Activated T-cell treated with anti-CD3 and anti-CD28 coated beads for 4 hours (primary cell): ENCODE measurements around the gene FMO2.

Experiments
- DNase-seq: peaks from one replicate; pipeline ENCODE4 v3.0.0-alpha.2; 2020

Gene FMO2

GRCh38 chr1:171185091-171185490 lies at the start of gene FMO2:
Gene FMO2, plus strand, starts transcription at chr1:171185300. Its CDS starts 414 bp downstream, at chr1:171185714.
- DNase-seq = no peak

GRCh38 chr1:171137580-171137979 lies 47.5 kb upstream of the FMO2 start:
- DNase-seq = no peak

DNA sequence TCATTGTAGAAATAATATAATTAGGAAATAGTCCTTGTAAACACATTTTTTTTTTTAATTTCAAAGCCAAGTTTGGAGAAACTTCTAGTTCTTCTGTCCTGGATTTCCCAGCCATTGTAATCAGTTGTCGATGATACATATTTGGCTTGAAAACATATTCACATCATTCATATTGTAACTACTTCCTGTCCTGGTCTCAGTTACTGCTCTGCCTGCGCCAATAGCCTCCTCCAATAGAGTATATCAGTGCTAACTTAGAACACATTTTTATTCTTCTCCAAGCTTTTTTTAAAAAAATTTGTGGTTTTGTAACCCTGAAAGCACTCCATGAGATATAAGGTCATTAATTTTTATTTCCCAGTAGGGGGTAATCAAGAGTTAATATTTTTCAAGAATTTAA lies 46.1 kb upstream of the FMO2 start:
- DNase-seq = no peak

DNA sequence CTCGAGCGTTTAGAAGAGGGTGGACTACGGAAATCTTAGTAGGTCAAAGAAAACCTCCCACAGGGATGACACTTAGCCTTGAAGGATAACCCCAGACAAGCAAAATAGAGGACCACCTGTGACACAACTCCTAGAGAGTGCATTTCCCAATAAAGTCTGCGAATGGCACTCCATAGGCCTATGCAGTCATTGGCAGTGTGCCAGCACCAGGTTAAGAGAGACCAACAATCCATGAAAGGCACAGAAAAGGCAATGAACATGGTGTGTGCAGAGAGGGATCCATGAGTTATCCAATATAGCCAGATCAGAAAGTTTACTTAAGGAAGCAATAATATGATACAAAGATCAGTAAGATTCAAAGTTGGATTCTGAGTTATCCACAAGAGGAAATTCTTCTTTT lies 45.2 kb upstream of the FMO2 start:
- no peak for DNase-seq

DNA sequence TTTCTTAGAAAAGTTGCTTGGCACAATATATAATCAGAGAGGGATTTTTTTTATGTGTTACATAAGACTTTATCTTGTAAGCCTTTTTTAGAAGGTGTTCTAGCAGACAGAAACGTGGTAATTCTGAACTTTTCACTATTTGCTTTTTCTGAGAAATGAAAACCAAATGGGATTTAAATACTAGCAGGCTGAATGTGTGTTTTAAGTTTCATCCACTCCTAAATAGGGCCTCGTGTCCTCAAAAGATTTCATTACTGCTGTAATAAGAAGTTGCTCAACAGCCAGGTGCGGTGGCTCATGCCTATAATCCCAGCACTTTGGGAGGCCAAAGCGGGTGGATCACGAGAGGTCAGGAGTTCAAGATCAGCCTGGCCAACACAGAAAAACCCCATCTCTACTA lies 44.7 kb upstream of the FMO2 start:
- DNase-seq = no peak

DNA sequence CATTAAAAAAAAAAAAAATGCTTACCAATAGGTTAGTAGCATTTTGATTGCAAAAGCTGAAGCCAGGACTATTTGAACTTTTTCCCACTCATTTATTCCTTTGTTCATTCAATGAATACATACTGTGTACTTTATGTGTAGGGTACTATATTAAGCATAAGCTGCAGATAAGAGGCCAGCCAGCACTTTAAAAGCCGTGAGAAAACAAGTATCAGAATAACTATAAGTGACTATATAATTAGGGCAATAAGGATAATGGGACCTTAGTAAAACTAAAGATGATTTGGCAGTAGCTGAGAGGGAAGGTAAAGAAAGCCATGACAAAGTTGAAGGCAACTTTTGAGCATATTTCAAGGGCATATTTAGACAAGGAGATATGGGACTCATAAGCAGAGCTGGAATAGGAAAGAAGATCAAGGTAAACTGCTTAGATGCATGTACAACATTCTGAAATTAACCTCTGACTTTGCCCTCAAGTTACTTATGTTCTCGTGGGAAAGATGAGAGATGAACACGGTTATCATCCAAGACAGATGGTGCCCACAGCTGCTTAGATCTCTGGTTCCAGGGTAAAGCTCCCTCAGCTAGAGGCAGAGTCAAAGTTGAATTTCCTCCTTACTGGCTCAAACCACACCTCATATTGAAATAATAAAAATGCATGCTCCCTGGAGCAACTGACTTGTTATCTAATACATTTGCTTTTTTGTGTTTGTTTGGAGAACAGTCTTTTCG lies 44.0 kb upstream of the FMO2 start:
- no peak for DNase-seq

GRCh38 chr1:171141688-171142415 lies 43.2 kb upstream of the FMO2 start:
- no peak for DNase-seq

GRCh38 chr1:171142416-171143385 lies 42.4 kb upstream of the FMO2 start:
- DNase-seq = no peak

GRCh38 chr1:171150156-171150555 lies 34.9 kb upstream of the FMO2 start:
- DNase-seq = no peak

DNA sequence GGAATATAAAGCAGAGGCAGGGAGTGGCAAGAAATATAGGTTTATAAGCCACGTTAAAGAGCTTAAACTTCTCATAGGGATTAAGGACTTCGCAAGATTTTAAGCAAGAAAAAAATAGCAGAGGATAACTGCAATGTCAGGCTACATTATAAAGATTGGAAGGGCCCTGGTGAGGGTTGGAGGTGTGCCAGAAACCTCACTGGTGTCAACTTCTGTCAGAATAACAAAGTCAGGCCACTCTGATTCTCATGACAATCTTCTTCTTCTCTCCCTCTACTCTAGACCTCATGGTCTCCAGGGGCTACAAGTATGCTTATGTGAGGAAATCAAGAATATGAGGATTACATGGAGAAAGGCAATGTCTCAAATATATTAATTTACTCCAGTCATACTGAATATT lies 32.6 kb upstream of the FMO2 start:
- DNase-seq = no peak

GRCh38 chr1:171155484-171155883 lies 29.6 kb upstream of the FMO2 start:
- DNase-seq = no peak

DNA sequence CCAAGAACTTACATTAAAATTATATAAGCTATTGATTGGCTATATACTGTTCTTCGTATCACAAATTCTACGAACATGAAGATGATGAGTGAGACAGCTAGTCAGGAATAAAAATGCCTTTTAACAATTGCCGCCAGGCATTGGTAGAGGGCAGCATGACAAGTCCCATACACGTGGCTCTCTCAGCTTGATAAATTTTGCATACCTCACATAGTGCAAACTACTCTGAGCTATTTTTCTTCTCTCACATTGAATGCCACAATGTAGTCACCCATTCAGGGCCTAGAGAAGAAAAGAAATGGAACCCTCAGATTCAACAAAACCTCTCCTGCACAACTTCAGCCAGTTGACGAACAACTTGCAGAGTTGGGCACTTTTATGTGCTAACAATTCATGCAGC lies 27.0 kb upstream of the FMO2 start:
- no peak for DNase-seq

DNA sequence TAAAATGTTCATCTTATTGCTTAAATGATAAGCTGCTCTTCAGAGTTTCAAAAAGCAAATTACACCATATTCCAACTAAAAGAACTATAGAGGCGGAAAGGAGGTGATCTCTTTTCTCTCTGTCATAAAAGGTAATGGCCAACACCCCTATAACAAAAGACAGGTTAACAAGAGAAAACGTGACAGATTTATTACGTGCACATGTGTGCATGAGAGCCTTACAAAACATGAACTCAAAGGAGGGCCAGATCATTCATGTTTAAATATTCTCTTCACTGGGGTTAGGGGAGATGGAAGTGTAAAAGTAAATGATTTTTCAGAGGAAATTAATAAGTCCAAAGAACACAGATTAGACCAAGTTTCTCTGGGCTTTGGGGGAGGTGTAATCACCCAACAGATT lies 26.5 kb upstream of the FMO2 start:
- no peak for DNase-seq

DNA sequence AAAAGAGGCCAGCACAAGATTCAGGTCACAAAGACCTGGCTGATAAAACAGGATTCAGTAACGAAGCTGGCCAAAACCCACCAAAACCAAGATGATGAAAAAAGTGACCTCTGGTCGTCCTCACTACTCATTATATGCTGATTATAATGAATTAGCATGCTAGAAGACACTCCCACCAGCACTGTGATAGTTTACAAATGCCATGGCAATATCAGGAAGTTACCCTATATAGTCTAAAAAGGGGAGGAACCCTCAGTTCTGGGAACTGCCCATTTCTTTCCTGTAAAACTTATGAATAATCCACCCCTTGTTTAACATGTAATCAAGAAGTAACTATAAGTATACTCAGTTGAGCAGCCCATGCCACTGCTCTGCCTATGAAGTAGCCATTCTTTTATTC lies 26.0 kb upstream of the FMO2 start:
- no peak for DNase-seq

DNA sequence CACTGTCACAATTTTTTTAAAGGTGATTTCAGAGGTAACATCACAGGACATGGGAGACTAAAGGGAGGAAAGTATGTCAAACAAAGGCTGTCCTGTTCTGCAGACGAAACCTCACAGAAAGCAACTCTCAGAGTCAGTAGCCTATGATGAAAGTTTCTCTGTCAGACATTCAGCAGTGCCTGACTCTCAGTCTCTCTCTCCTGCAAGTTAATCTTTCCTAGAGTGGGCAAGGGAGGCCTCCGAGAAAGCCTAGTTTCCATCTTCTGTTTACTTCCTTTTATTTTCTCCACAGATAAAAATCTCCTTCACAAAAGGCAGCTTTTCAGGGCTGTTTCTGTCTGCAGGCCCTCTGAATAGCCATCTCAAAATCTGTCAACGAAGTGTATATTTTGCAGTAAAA lies 24.9 kb upstream of the FMO2 start:
- DNase-seq = no peak

GRCh38 chr1:171160639-171161354 lies 24.3 kb upstream of the FMO2 start:
- no peak for DNase-seq

GRCh38 chr1:171161431-171161830 lies 23.7 kb upstream of the FMO2 start:
- DNase-seq = no peak

GRCh38 chr1:171166361-171166760 lies 18.7 kb upstream of the FMO2 start:
- no peak for DNase-seq

- no peak for DNase-seq
These were observed 17.3 kb upstream of the FMO2 start for GRCh38 chr1:171167785-171168184.

GRCh38 chr1:171172471-171172870 lies 12.6 kb upstream of the FMO2 start:
- DNase-seq = no peak

- DNase-seq = no peak
These were observed 12.0 kb upstream of the FMO2 start for GRCh38 chr1:171173069-171173468.

DNA sequence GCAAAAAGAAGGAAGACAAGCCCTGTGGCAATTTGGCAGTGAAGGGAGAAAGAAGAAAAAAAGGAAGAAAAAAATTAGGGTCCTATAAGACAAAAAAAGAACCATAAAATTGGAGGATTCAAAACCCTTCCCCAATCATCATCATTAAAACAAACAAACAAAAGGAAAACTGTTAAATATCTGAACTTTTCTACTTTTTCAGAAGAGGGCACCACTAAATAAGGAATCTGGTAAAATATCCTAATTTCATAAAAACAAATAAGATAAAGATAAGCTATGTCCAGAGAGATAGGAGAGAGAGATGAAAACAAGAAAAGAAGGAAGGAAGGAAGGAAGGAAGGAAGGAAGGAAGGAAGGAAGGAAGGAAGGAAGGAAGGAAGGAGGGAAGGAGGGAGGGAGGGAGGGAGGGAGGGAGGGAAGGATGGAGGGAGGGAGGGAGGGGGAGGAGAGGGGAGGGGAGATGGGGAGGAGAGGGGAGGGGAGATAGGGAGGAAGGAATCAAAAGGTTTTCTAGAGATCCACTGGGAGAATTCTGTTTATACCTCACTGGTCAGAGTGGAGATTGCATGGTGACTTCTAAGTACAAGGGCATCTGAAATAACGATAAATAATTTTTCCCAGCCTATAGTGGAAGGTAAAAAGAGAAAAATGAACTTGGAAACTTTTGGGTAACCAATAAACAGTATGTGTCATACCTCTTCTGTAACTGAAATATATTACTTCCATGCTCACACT lies 10.4 kb upstream of the FMO2 start:
- no peak for DNase-seq
